ENCODE results near the gene AP2S1.

AP2S1 gene

GRCh38 chr19:46861691-46862502 is 11.3 kb upstream of the AP2S1 start (continued):
- TF ChIP-seq ZNF555 (tag by site-specific recombination; conservative IDR thresholded peaks at IDR 0.05), result no peak
- TF ChIP-seq ZNF155 (tag by site-specific recombination; IDR thresholded peaks at IDR 0.05), result no peak
- peak; percentile 92 for TF ChIP-seq ZNF76 (tag by site-specific recombination; IDR thresholded peaks at IDR 0.05; ENCODE audit: borderline replicate concordance, low read depth)
- TF ChIP-seq ZNF433 (tag by site-specific recombination; IDR thresholded peaks at IDR 0.05; ENCODE audit: low read depth), result no peak
- no peak for TF ChIP-seq ZNF654 (tag by site-specific recombination; IDR thresholded peaks at IDR 0.05; ENCODE audit: low read depth)

GRCh38 chr19:46860846-46861690 is 10.4 kb upstream of the AP2S1 start, which contains the start of gene ARHGAP35:
ARHGAP35 (plus strand) TSS chr19:46860997; CDS start chr19:46918676, 57,679 bp downstream.
- peak within 1 kb of the TSS; percentile 99 for H3K27ac ChIP-seq (ENCODE audit: extremely low read depth, low read depth, low read length)
- CTCF ChIA-PET, result interaction anchor here (0.5 to 1.3 kb wide), 8 partner anchors 25 to 146 kb away, joined by 3 to 6 read pairs (median 3); no protein-coding TSS in a partner anchor
- POLR2A ChIA-PET, result interaction anchor here (0.5 to 2.2 kb wide), 8 partner anchors 7 to 413 kb away, joined by 3 to 15 read pairs (median 4); partner anchors contain the start of genes AP2S1, SLC1A5 and ZC3H4
- peaks cover 33% of the 10 kb centered on the region for H3K4me1 ChIP-seq (ENCODE audit: control insufficient read depth, insufficient read depth, low read length)
- H3K9me3 ChIP-seq (ENCODE audit: control insufficient read depth, insufficient read depth, low read depth, low read length), result no peaks in the 10 kb centered on the region
- H3K4me3 ChIP-seq (ENCODE audit: low read depth, low read length), result peak within 1 kb of the TSS; percentile 76
- no peaks in the 10 kb centered on the region for H3K36me3 ChIP-seq (ENCODE audit: control insufficient read depth in 2 of 2, insufficient read depth in 1 of 2, low read length in 2 of 2)
- TF ChIP-seq ZXDB (tag by site-specific recombination; IDR thresholded peaks at IDR 0.05), result no peak
- peak; percentile 4 for TF ChIP-seq ZNF398 (tag by site-specific recombination; IDR thresholded peaks at IDR 0.05)
- no peak for TF ChIP-seq ZBTB20 (tag by site-specific recombination; IDR thresholded peaks at IDR 0.05)
- TF ChIP-seq ZNF426 (tag by site-specific recombination; IDR thresholded peaks at IDR 0.05), result no peak
- no peak for TF ChIP-seq ZNF202 (tag by site-specific recombination; IDR thresholded peaks at IDR 0.05; ENCODE audit: borderline replicate concordance)
- TF ChIP-seq ZNF211 (tag by site-specific recombination; IDR thresholded peaks at IDR 0.05; ENCODE audit: low read depth), result no peak
- no peak for TF ChIP-seq SALL2 (tag by site-specific recombination; IDR thresholded peaks at IDR 0.05; ENCODE audit: borderline replicate concordance)
- TF ChIP-seq ZNF221 (tag by site-specific recombination; IDR thresholded peaks at IDR 0.05; ENCODE audit: borderline replicate concordance), result no peak
- TF ChIP-seq HOXD13 (CRISPR knock-in tag; IDR thresholded peaks at IDR 0.05; ENCODE audit: borderline replicate concordance), result no peak
- TF ChIP-seq KLF8 (tag by site-specific recombination; IDR thresholded peaks at IDR 0.05), result no peak
- TF ChIP-seq ZSCAN18 (tag by site-specific recombination; IDR thresholded peaks at IDR 0.05), result no peak
- TF ChIP-seq ZNF544 (tag by site-specific recombination; IDR thresholded peaks at IDR 0.05), result no peak
- TF ChIP-seq PRDM10 (tag by site-specific recombination; IDR thresholded peaks at IDR 0.05), result no peak
- no peak for TF ChIP-seq ZNF830 (tag by site-specific recombination; IDR thresholded peaks at IDR 0.05; ENCODE audit: low read depth)
- TF ChIP-seq HOXC10 (CRISPR knock-in tag; IDR thresholded peaks at IDR 0.05), result no peak
- TF ChIP-seq ZNF169 (tag by site-specific recombination; IDR thresholded peaks at IDR 0.05), result no peak
- no peak for TF ChIP-seq ZFP3 (tag by site-specific recombination; IDR thresholded peaks at IDR 0.05; ENCODE audit: low read depth)
- TF ChIP-seq ZNF654 (tag by site-specific recombination; IDR thresholded peaks at IDR 0.05; ENCODE audit: low read depth), result no peak
- TF ChIP-seq ZNF670 (tag by site-specific recombination; IDR thresholded peaks at IDR 0.05; ENCODE audit: low read depth), result no peak
- no peak for TF ChIP-seq ZNF423 (tag by site-specific recombination; IDR thresholded peaks at IDR 0.05)
- 0 out of 2 replicates have a peak, but pooled peaks have one; percentile 55 for TF ChIP-seq YY2 (tag by site-specific recombination; IDR thresholded peaks at IDR 0.05)
- TF ChIP-seq ZNF530 (tag by site-specific recombination; IDR thresholded peaks at IDR 0.05; ENCODE audit: low read depth), result no peak
- TF ChIP-seq ZNF473 (tag by site-specific recombination; IDR thresholded peaks at IDR 0.05), result no peak

Measured in HEK293 (cell line).